ENCODE measurements around the gene PDX1.

PDX1 gene

DNA sequence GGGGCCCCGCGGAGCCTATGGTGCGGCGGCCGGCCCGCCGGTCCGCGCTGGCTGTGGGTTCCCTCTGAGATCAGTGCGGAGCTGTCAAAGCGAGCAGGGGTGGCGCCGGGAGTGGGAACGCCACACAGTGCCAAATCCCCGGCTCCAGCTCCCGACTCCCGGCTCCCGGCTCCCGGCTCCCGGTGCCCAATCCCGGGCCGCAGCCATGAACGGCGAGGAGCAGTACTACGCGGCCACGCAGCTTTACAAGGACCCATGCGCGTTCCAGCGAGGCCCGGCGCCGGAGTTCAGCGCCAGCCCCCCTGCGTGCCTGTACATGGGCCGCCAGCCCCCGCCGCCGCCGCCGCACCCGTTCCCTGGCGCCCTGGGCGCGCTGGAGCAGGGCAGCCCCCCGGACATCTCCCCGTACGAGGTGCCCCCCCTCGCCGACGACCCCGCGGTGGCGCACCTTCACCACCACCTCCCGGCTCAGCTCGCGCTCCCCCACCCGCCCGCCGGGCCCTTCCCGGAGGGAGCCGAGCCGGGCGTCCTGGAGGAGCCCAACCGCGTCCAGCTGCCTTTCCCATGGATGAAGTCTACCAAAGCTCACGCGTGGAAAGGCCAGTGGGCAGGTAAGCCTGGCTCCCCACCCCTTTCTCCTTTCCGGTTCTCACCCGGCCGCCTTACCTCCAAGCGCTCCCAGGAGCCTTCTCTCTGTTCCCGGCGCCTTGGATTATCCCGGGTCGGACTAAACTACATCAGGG, at the start of gene PDX1:
Gene PDX1 (plus strand): TSS at position 67 of the 743 bp plus-strand sequence. CDS start 139 bp downstream, at position 206.
- peak in 1 of 2 donors; percentile 20 for DNase-seq (ENCODE audit: extremely low read depth in 1 of 2, low read depth in 1 of 2)

DNA sequence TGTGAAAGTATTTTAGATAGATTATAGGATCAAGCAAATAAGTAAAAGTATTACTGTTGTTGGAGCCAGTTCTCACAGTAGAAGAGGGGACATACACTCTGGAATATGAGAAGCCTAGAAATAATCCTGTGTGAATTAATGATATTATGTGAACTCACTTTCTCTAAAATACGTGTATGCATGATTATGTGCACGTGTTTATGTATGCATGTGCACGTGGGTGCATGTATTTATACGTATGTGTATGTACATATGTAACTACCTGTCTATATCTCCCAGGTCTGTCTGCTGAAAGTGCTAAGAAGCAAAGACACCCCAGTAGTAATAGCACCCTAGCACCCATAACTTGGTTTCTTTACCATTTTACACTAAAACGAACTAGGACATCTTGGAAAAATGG, 41.5 kb upstream of the PDX1 start:
- no peak for DNase-seq (ENCODE audit: extremely low read depth in 1 of 2, low read depth in 1 of 2)

DNA sequence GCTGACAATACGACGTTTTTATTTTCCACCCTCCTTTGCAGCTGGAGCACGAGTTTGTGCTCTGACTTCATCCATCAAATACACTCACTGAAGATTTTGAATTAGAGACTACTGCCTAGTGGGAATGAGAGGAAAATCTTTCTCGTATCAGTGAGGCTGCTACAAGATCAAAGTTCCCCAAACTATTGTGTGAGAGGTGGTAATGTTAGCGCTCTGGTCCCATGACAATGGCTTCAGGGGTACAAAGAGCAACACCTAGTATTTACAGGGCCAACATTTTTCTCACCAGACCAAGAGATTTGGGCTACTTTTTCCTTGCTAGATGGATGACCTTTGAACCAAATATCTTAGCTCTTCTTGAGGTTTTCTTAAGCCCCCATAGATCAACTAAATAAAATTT, 30.3 kb upstream of the PDX1 start:
- no peak for DNase-seq (ENCODE audit: extremely low read depth in 1 of 2, low read depth in 1 of 2)

DNA sequence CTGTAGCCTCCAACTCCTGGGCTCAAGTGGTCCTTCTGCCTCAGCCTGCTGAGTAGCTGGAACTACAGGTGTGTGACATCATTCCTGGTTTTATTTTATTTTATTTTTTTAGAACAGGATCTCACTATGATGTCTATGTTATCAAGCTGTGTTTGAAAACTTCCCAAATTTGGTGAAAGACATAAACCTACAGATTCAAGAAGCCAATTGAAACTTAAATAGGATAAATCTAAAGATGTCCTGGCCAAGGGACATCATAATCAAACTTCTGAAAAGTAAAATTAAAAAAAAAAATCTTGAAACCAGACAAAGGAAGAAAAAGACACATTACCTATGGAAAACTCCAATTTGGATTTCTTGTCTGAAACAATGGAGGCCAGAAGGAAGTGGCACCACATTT, 23.1 kb upstream of the PDX1 start:
- no peak for DNase-seq (ENCODE audit: extremely low read depth in 1 of 2, low read depth in 1 of 2)

DNA sequence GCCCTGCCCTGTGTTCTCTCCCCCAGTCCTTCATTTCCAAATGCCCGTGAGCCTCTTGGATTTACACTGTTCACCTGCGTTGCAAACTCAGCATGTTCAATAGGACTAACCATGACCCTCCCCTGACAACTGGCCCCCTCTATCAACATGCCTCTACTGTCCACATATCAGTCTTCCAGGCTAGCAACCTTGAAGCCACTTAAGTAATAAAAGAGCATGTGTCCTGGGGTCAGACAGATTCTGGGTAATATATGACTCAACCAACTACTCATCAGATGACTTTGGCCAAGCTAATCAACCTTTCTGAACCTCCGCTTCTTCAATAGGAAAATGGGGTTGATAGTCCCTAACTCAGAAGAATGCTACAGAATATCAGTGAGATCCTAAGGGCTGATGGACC, 15.1 kb upstream of the PDX1 start:
- no peak for DNase-seq (ENCODE audit: extremely low read depth in 1 of 2, low read depth in 1 of 2)

GRCh38 chr13:27905650-27906049, 14.2 kb upstream of the PDX1 start:
- no peak for DNase-seq (ENCODE audit: extremely low read depth in 1 of 2, low read depth in 1 of 2)

GRCh38 chr13:27907121-27907787, 12.5 kb upstream of the PDX1 start:
- DNase-seq (ENCODE audit: extremely low read depth in 1 of 2, low read depth in 1 of 2) = no peak

DNA sequence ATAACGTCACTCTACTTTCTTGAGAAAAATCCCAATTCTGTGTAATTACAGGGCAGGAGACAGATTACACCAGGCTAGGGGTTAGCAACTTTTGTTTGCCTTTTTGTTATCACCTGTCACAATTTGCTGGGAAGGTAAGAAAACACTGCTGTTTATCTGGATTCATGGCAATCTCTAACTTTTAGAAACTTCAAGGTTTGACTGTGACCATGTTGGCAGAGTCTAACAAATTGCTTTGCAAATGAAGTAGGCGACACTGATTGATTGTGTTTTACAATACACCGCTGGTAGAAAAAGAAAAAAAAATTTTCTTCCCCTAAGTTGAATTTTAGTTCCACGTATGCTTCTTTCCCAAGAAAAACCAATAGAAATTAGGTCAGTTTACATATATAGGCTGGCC, 10.4 kb upstream of the PDX1 start:
- DNase-seq (ENCODE audit: extremely low read depth in 1 of 2, low read depth in 1 of 2) = no peak

DNA sequence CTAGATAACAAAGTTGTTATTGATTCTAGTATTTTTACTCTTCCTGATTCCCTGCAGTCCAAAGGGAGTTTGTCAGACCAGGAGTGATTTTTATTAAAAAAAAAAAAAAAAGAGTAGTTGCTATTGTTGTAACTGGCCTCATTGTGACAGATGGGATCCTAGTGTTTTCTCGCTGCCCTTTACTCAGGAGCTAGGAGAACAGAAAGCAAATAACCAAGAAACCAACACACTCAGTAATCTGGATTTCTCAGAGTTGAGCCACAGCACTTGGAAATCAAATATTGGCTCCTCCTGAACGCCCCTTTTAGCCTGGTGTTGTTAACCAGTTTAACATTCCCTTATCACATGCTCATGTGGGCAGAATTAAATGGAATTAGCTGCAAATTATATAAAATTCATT, 8.3 kb upstream of the PDX1 start:
- no peak for DNase-seq (ENCODE audit: extremely low read depth in 1 of 2, low read depth in 1 of 2)

DNA sequence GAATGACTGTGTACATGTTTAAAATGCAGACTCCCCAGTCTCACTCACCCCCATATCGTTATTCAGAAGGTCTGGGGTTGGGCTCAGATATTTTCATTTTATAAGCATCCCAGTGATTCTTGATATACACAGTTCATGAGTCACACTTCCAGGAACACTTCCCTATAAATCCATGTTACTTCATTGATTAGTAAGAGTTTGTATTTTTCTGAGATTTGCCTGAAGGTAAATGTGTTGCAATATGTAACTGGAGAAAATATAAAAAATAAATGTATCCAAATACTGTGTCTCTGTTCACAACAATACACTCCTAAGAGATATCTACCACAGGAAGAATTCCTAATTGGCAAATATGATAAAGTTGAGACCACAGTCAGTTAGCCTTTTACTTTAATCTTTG, 6.6 kb upstream of the PDX1 start:
- DNase-seq (ENCODE audit: extremely low read depth in 1 of 2, low read depth in 1 of 2) = no peak

GRCh38 chr13:27915301-27916207, 4.2 kb upstream of the PDX1 start:
- DNase-seq (ENCODE audit: extremely low read depth in 1 of 2, low read depth in 1 of 2) = no peak

DNA sequence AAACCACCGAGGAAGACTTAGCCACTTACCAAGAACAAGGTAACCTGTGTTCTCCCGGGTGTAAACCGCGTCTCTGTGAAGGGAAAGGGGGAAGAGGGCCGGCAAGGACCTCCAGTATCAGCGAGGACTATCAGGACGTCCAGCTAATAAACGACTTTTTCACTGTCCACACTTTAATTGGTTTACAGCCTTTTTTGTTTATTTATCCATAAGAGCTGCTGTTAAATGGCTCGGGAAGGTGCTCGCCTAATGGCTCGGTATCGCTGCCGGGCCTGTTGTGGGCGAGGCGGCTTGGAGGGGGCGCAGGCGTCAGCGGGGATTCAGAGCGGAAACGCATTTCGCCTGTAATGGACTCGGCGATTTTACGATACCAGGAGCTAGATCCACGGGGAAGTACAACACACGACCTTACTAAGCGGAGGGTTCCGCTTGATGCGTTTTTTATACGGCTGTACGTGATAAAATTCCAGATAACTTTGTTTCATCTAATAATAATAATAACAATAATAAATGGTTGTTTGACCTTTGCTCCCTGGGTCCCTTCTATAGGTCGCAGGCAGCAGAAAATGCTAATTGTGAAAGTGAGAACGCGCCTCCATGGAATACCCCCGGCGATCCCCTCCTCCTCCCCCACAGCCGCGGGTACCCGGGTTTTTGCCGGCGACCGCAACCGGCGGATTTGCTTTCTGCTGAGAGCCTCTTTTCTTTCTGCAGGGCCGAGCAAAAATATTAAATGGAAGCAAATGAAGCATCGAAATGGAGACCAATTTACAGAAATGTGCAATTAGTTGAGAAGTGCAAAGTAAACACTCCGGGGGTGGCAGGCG, 2.5 kb upstream of the PDX1 start:
- DNase-seq (ENCODE audit: extremely low read depth in 1 of 2, low read depth in 1 of 2) = no peak

DNA sequence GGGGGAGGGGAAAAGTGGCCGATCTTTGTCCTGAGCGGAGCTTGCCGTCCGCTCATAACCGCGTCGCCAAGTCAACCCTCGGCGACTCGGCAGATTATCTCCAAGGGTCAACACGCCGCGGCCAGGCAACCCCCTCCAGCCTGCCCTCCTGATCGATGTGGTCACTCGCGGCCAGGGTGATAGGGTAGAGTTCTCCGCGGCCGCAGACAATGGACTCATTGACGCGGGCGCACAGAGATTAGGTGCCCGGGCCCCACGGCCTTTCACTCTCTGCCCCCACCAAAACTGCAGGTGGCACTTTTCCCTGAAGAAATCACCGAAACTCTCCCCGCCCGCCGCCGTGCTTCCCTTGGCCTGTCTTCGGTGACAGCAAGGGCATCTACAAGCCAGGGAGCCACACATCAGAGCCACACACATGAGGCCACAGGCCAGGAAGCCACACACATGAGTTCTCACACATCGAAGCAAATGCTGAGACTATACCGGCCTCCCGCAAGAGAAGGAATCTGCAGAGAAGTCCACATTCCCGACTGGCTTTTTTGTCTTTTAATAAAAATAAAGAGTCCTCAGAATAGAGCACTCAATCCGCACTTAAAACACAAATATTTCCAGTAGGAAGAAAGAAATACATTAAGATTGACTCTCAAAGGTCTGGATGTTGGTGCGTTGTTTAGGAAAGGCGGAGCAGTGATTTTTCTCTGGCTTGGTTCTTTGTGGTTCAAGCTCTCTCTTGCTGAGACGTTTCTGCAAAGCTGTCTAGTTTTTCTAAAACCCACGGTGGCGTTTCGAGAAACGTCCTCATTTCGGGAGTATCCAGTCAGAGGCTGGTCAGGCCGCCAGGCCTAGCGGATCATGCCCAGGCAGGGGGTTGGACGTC, 1.5 kb upstream of the PDX1 start:
- DNase-seq (ENCODE audit: extremely low read depth in 1 of 2, low read depth in 1 of 2) = no peak

- no peak for DNase-seq (ENCODE audit: extremely low read depth in 1 of 2, low read depth in 1 of 2)
Measured at GRCh38 chr13:27918918-27919658, 712 bp upstream of the PDX1 start.

GRCh38 chr13:27919659-27919933, 204 bp upstream of the PDX1 start:
- no peak for DNase-seq (ENCODE audit: extremely low read depth in 1 of 2, low read depth in 1 of 2)

DNA sequence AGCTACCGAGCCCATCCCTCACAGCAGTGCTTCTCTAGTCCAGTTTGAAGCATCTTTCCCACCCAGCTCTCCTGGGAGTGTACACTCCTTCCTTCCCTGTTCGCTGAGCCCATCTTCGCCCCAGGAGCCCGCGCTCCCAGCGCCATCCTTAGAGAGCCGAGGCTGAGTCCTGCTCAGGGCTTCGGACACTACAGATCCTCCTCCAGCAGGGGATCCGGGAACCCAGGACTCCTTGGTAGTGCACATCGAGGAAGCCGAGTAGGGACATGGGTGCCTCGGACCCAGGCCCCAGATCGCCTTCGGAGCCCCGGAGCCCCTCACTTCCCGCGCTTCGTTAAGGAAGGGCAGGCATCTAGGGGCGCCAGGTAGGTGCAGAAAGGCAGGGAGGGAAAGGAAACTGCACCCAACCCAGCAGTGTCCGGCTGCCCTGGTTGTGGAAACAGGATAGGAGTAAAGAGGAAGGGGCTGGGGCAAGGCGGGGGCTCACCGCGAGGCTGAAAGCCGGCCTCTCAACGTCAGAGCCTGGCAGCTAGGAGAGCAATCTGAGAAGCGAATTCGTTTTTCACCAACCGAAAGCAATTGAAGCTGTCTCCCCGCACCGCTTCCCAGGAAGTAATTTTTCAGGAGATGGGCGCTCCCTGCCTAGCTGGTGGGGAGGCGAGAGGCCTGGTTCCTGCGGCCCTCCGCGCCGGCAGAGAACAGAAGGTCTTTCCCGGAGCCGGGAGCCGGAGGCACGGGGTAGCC, 1.0 kb downstream of the PDX1 start:
- DNase-seq (ENCODE audit: extremely low read depth in 1 of 2, low read depth in 1 of 2) = no peak

- DNase-seq (ENCODE audit: extremely low read depth in 1 of 2, low read depth in 1 of 2) = no peak
Measured at GRCh38 chr13:27921421-27921960, 1.7 kb downstream of the PDX1 start.
